HTR-8/SVneo (cell line): ENCODE results near the gene KRT76.
"Not testable (repeated sequence)": the region's sequence is repeated elsewhere in the genome, so short reads cannot be mapped to it uniquely, and the experiment has no call there.

Experiments used
- DNase-seq: peaks from one replicate; pipeline ENCODE4 v3.0.0; 2011; ENCODE audit warnings: low spot score, mixed read lengths; ENCODE audit not compliant: insufficient read length
- FAIRE-seq: peaks from 2 replicates; lab custom pipeline; 2011; peaks lifted over from hg19 to GRCh38; lab: Jason Lieb, UNC

KRT76 gene

GRCh38 chr12:52765702-52766101 is 11.4 kb downstream of the KRT76 start:
- no peak for FAIRE-seq
- DNase-seq = no peak

DNA sequence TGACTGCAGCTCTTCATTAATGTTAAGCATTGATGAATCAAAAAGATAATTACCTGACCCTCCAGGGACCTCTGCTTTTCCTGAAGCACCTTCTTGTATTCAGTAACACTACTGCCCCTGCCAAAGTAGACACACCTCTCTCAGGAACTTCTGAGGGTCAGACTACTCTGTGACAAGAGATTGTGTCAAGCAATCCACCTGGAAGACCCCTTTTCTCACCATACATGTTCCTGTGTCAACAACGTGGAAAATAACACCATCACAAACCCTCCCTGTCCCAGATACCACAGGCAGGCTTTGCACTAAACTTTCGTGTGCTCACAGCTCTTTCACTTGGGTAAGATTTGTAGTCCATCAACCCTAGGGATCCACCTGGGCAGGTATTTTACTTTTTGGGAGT is 13.2 kb downstream of the KRT76 start:
- DNase-seq (no peak), FAIRE-seq (no peak)

GRCh38 chr12:52763036-52763659 is 14.0 kb downstream of the KRT76 start:
- FAIRE-seq = no peak
- no peak for DNase-seq

- DNase-seq (no peak), FAIRE-seq (no peak)
These were observed 15.3 kb downstream of the KRT76 start for GRCh38 chr12:52761802-52762201.

DNA sequence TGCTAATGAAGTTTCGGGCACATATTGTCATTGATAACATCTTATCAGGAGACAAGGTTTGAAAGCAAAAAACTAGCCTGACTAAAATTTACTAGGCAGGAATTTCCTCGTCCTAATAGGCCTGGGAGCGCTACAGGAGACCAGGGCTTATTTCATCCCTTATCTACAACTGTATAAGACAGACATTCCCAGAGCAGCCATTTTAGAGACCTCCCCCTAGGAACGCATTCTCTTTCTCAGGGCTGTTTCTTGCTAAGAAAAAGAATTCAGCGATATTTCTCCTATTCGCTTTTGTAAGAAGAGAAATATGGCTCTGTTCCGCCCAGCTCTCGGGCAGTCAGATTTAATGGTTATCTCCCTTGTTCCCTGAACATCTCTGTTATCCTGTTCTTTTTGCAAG is 15.9 kb downstream of the KRT76 start:
- not testable (repeated sequence) for FAIRE-seq, DNase-seq

DNA sequence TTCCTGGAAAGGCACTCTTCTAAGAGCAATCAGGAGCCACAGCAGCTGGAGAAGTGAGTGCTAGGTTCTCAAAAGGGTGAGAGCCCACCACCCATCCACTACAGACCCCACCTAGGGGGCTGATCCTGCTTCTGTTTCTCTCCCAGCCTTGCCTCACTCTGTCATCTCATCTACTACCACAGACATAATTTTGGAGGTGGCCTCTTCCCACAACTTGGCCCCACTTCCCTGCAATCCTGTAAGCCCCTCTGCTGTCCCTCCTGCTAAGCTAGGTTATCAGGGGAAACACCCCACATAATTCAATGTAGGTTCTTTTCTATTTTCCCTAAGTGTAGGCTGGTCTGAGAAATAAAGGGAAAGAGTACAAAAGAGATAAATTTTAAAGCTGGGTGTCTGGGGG is 16.5 kb downstream of the KRT76 start:
- DNase-seq = no peak
- no peak for FAIRE-seq

GRCh38 chr12:52759695-52760094 is 17.4 kb downstream of the KRT76 start:
- no peak for DNase-seq
- no peak for FAIRE-seq

- FAIRE-seq = no peak
These were observed 17.9 kb downstream of the KRT76 start for GRCh38 chr12:52759218-52759617.

DNA sequence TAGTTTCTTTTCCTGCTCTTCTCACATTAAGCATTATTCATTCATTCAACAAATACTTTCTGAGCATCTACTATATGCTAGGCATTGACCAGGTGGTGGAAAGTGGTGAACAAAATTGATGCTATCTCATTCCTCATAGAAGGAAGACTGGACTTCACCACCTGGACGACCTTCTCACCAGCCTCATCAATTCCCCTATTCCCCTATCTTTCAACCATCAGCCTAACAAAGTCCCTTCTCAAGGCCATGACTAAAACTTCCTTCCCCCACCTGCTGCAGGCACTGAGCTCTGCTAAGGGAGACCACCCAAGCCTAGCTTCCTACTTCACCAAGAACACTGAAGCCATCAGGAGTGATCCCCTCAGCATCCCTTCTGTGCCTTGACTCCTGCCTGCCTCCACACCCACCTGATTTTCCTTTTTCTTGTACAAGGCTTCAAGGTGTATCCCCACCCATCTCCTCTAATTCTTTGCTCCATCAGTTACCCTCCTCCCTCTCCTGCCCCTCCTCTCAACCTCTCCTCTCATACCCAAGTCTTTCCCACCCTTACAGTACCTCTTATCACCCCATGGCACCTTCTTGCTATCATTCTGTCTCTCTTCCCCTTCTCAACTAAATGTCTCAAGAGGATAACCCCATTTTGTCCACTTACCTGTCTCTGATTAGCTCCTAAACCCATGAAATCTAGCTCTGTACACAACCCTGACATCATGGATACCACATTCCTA is 19.5 kb downstream of the KRT76 start:
- FAIRE-seq (no peak), DNase-seq (no peak)

More at GRCh38 chr12:52759218-52759617, 17.9 kb downstream of the KRT76 start:
- no peak for DNase-seq

GRCh38 chr12:52756281-52756960 is 20.7 kb downstream of the KRT76 start:
- FAIRE-seq (no peak), DNase-seq (no peak)

GRCh38 chr12:52755533-52755932 is 21.6 kb downstream of the KRT76 start:
- DNase-seq (no peak), FAIRE-seq (no peak)

- no peak for DNase-seq
- FAIRE-seq = no peak
These were observed 23.0 kb downstream of the KRT76 start for GRCh38 chr12:52754135-52754534.

DNA sequence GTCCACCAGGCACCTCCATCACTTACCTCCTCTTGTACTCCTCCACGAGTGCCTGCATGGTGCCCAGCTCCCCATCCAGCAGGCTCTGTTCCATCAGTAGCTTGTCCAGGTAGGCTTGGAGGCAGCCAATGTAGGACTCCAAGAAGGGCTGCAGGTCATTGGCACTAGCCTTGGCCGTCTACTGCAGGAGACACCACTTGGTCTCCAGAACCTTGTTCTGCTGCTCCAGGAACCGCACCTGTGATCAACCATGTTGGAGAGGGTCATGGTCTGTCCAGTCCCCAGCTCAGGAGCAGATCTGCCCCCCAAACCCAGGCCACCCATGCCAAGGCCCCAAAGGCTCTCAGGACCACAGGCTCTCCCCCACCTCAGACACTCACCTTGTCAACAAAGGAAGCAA is 23.9 kb downstream of the KRT76 start:
- no peak for FAIRE-seq

GRCh38 chr12:52752516-52752915 is 24.6 kb downstream of the KRT76 start:
- FAIRE-seq (no peak), DNase-seq (no peak)

More for the DNA sequence above, 23.9 kb downstream of the KRT76 start:
- no peak for DNase-seq

DNA sequence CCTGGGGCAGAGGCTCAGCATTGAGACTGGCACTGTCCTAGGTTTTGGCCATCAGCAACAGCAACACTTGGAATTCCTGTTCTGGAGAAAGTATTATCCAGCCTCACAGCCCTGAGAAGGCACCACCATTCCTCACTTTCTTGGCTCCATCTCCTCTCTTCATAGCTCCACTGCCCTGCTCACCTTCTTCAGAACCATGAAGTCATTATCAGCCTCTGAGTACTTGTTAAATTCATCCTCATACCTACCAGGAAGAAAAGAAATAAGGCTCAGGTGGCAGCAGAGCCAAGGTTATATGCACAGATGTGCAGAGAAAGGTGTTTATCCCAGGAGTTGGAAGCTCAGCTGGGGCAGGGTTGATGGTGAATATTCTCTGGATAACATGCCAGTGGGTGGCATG is 25.4 kb downstream of the KRT76 start:
- DNase-seq = no peak
- no peak for FAIRE-seq

GRCh38 chr12:52750532-52750931 is 26.6 kb downstream of the KRT76 start:
- not testable (repeated sequence) for DNase-seq, FAIRE-seq

GRCh38 chr12:52749827-52750226 is 27.3 kb downstream of the KRT76 start:
- no peak for DNase-seq
- no peak for FAIRE-seq

GRCh38 chr12:52748578-52748977 is 28.6 kb downstream of the KRT76 start:
- FAIRE-seq = peak; percentile 87
- no peak for DNase-seq

- FAIRE-seq (no peak), DNase-seq (no peak)
These were observed 31.6 kb downstream of the KRT76 start for GRCh38 chr12:52745554-52745953.

DNA sequence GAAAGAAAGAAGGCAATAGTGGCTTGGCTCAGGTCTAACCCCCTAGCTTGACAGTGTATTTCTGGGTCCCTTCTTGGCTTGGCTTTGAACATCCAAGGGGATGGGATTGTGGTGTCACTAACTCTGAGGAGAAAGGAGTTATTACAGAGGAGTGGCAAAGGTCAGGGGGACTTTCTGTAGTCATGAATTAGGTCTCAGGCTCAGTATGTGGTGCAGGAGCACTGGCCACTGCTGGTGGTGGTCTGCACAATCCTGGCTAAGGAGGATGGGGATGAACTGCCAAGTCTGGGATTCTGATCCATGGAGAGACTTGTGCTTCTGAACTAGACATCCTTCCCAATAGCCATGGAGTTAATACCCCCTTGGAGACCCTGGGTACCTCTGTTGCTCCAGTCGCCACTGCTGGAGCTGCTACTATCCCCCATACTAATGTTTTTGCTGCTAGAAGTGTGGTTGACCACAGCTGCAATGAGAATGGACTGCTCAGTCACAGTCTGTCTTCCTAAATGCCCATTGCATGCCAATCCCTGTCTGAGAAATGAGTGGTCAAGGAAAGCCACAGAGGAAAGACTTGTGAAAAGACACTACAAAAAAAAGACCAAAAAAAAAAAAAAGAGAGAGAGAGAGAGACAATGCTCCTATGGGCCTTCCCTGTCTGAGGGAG is 32.5 kb downstream of the KRT76 start:
- FAIRE-seq (no peak), DNase-seq (no peak)
